Mucosa of stomach (tissue), 1 donor: ENCODE measurements around the gene GLTP.

Experiments used
- H3K27me3 ChIP-seq: one replicate; pipeline ENCODE4 v1.7.0; 2013; ENCODE audit warnings: mild to moderate bottlenecking, low read length; ENCODE audit not compliant: control insufficient read depth, insufficient read depth
- H3K36me3 ChIP-seq: one replicate; pipeline ENCODE4 v1.7.0; 2013; ENCODE audit warnings: low read length; ENCODE audit not compliant: control insufficient read depth, insufficient read depth
- H3K4me1 ChIP-seq: one replicate; pipeline ENCODE4 v1.7.0; 2013; ENCODE audit warnings: mild to moderate bottlenecking, low read length; ENCODE audit not compliant: control insufficient read depth, insufficient read depth
- H3K4me3 ChIP-seq: one replicate; pipeline ENCODE4 v1.7.0; 2013; ENCODE audit warnings: low read length
- H3K9ac ChIP-seq: one replicate; pipeline ENCODE4 v1.7.0; 2013; ENCODE audit warnings: mild to moderate bottlenecking, low read length, moderate library complexity
- H3K9me3 ChIP-seq: one replicate; pipeline ENCODE4 v1.7.0; 2013; ENCODE audit warnings: mild to moderate bottlenecking, low read length, moderate library complexity; ENCODE audit not compliant: control insufficient read depth
- donor health status: Pancreatic carcinoma.

The GLTP gene

GRCh38 chr12:109820816-109821381 is 59.4 kb downstream of the GLTP start:
- Histone ChIP-seq H3K36me3 (no peaks in the 10 kb centered on the region), H3K9ac (no peak overlapping the region), H3K9me3 (no peaks in the 10 kb centered on the region), H3K4me1 (peaks cover 11% of the 10 kb centered on the region), H3K27me3 (no peaks in the 10 kb centered on the region), H3K4me3 (no peak overlapping the region)

- Histone ChIP-seq H3K4me3 (no peak overlapping the region), H3K27me3 (no peaks in the 10 kb centered on the region), H3K9me3 (no peaks in the 10 kb centered on the region), H3K36me3 (no peaks in the 10 kb centered on the region), H3K4me1 (peaks cover 11% of the 10 kb centered on the region), H3K9ac (no peak overlapping the region)
Observed at GRCh38 chr12:109818905-109819500, 61.3 kb downstream of the GLTP start.

- Histone ChIP-seq H3K36me3 (no peaks in the 10 kb centered on the region), H3K4me3 (no peak overlapping the region), H3K9me3 (no peaks in the 10 kb centered on the region), H3K9ac (no peak overlapping the region), H3K27me3 (no peaks in the 10 kb centered on the region), H3K4me1 (peaks cover 8% of the 10 kb centered on the region)
Observed at GRCh38 chr12:109818253-109818652, 62.1 kb downstream of the GLTP start.

- Histone ChIP-seq H3K36me3 (no peaks in the 10 kb centered on the region), H3K9ac (no peak overlapping the region), H3K4me3 (no peak overlapping the region), H3K27me3 (no peaks in the 10 kb centered on the region), H3K4me1 (peaks cover 3% of the 10 kb centered on the region), H3K9me3 (no peaks in the 10 kb centered on the region)
Observed at GRCh38 chr12:109817627-109818231, 62.6 kb downstream of the GLTP start.

- Histone ChIP-seq H3K36me3 (no peaks in the 10 kb centered on the region), H3K4me1 (no peaks in the 10 kb centered on the region), H3K9ac (no peak overlapping the region), H3K27me3 (no peaks in the 10 kb centered on the region), H3K4me3 (no peak overlapping the region), H3K9me3 (no peaks in the 10 kb centered on the region)
Observed at GRCh38 chr12:109816870-109817269, 63.5 kb downstream of the GLTP start.

GRCh38 chr12:109815757-109816617 is 64.4 kb downstream of the GLTP start:
- H3K9ac ChIP-seq: no peak overlapping the region
- no peaks in the 10 kb centered on the region for H3K4me1 ChIP-seq
- H3K4me3 ChIP-seq: no peak overlapping the region
- H3K27me3 ChIP-seq: no peaks in the 10 kb centered on the region
- no peaks in the 10 kb centered on the region for H3K36me3 ChIP-seq
- no peaks in the 10 kb centered on the region for H3K9me3 ChIP-seq

- no peaks in the 10 kb centered on the region for H3K27me3 ChIP-seq
Observed at GRCh38 chr12:109815225-109815624, 65.1 kb downstream of the GLTP start.

GRCh38 chr12:109814600-109815150 is 65.7 kb downstream of the GLTP start:
- H3K36me3 ChIP-seq: no peaks in the 10 kb centered on the region
- H3K9ac ChIP-seq: no peak overlapping the region
- no peaks in the 10 kb centered on the region for H3K9me3 ChIP-seq
- H3K4me1 ChIP-seq: no peaks in the 10 kb centered on the region
- H3K27me3 ChIP-seq: no peaks in the 10 kb centered on the region
- no peak overlapping the region for H3K4me3 ChIP-seq

More at GRCh38 chr12:109815225-109815624, 65.1 kb downstream of the GLTP start:
- H3K36me3 ChIP-seq: no peaks in the 10 kb centered on the region
- H3K9me3 ChIP-seq: no peaks in the 10 kb centered on the region
- H3K4me1 ChIP-seq: no peaks in the 10 kb centered on the region
- H3K9ac ChIP-seq: no peak overlapping the region
- H3K4me3 ChIP-seq: no peak overlapping the region

GRCh38 chr12:109813810-109814416 is 66.4 kb downstream of the GLTP start:
- Histone ChIP-seq H3K36me3 (no peaks in the 10 kb centered on the region), H3K4me1 (no peaks in the 10 kb centered on the region), H3K4me3 (no peak overlapping the region), H3K9ac (no peak overlapping the region), H3K9me3 (no peaks in the 10 kb centered on the region), H3K27me3 (no peaks in the 10 kb centered on the region)

- Histone ChIP-seq H3K4me3 (no peak overlapping the region), H3K9ac (no peak overlapping the region), H3K9me3 (no peaks in the 10 kb centered on the region), H3K36me3 (no peaks in the 10 kb centered on the region), H3K4me1 (no peaks in the 10 kb centered on the region), H3K27me3 (no peaks in the 10 kb centered on the region)
Observed at GRCh38 chr12:109811624-109811995, 68.7 kb downstream of the GLTP start.

- Histone ChIP-seq H3K36me3 (no peaks in the 10 kb centered on the region), H3K4me1 (no peaks in the 10 kb centered on the region), H3K27me3 (no peaks in the 10 kb centered on the region), H3K4me3 (no peak overlapping the region), H3K9me3 (no peaks in the 10 kb centered on the region), H3K9ac (no peak overlapping the region)
Observed at GRCh38 chr12:109810954-109811623, 69.3 kb downstream of the GLTP start.
